Heart left ventricle (tissue), 16 donors: ENCODE measurements around the gene SPRY2. TPM values are rescaled to one million over a fixed set of nuclear protein-coding genes. Genes with fewer than 3 reads are reported as not detected.

ENCODE experiments used
- ATAC-seq, 4 donors: fragments of 200-7000 bp; cut with Tn5 transposase; one replicate each; pipeline ENCODE4 v1.9.1; 2020 to 2022; ENCODE audit warnings: moderate library complexity in 4 of 4, mild to moderate bottlenecking in 3 of 4, moderate number of reproducible peaks in 1 of 4
- DNase-seq, 5 donors: peaks; one replicate each; pipeline ENCODE4 v3.0.0-alpha.2; 2020
- H3K27ac ChIP-seq, 12 donors: fragments of 200-600 bp; sonication (generic) in 4 of 12; one replicate each; pipeline versions ENCODE4 v1.5.0 to v1.8.0; 2016 to 2022; ENCODE audit warnings: mild to moderate bottlenecking in 2 of 12
- H3K27me3 ChIP-seq, 9 donors: fragments of 200-600 bp; sonication (generic) in 2 of 9; one replicate each; pipeline versions ENCODE4 v1.5.1 to v1.8.0; 2016 to 2022; ENCODE audit warnings: mild to moderate bottlenecking in 3 of 9
- H3K36me3 ChIP-seq, 9 donors: fragments of 200-600 bp; sonication (generic) in 2 of 9; one replicate each; pipeline versions ENCODE4 v1.5.0 to v1.8.0; 2018 to 2022; ENCODE audit warnings: mild to moderate bottlenecking in 2 of 9
- H3K4me1 ChIP-seq, 12 donors: fragments of 200-600 bp; sonication (generic) in 4 of 12; one replicate each; pipeline versions ENCODE4 v1.5.0 to v1.8.0; 2016 to 2022; ENCODE audit warnings: mild to moderate bottlenecking in 3 of 12
- H3K4me3 ChIP-seq, 12 donors: fragments of 200-600 bp; sonication (generic) in 4 of 12; one replicate each; pipeline versions ENCODE4 v1.5.0 to v1.8.0; 2017 to 2022; ENCODE audit warnings: mild to moderate bottlenecking in 9 of 12, moderate library complexity in 4 of 12
- H3K9me3 ChIP-seq, 12 donors: fragments of 200-600 bp; sonication (generic) in 4 of 12; one replicate each; pipeline versions ENCODE4 v1.5.0 to v1.8.0; 2016 to 2022; ENCODE audit warnings: mild to moderate bottlenecking in 1 of 12
- POLR2A ChIP-seq, 2 donors: fragments of 450-650 bp; IDR thresholded peaks; one replicate each; pipeline ENCODE4 v1.6.1; 2017; ENCODE audit warnings: antibody characterized with exemption in 2 of 2, mild to moderate bottlenecking in 2 of 2, moderate library complexity in 2 of 2
- WGBS, 4 donors: extraction: QIAGEN DNeasy Blood & Tissue Kit in 2 of 4; methylation state at CpG; one replicate each; pipeline versions ENCODE4 v1.1.5 to v1.1.7; 2013 to 2018; 5-methylcytosine and 5-hydroxymethylcytosine counted together
- intact Hi-C, 10 donors: fragments of 100-400 bp; cut with DNase I; formaldehyde crosslinking; loops; one replicate each; pipeline versions ENCODE4 v1.11.1 to v1.14.2; 2022
- polyA plus RNA-seq, 2 donors: library from polyadenylated mRNA; stranded (reverse); fragments of 200-250 nt; gene quantifications; one replicate each; pipeline ENCODE4 v1.2.3, GENCODE V29; 2013
- total RNA-seq, 9 donors: library from RNA; depleted of rRNA in 2 of 9; stranded (reverse); fragments of >200 nt in 2 of 9; fragmentation: NEBNext Ultra II Directional in 3 of 9; extraction: Animal tissue kit (Norgen Biotek cat#: 25700) in 3 of 9; gene quantifications; one replicate each; pipeline versions ENCODE4 v1.1.0 to v1.2.4, GENCODE V29; 2016 to 2023
- TF ChIP-seq, protein P1 (sequence below), 12 donors: fragments of 200-600 bp; sonication (generic) in 4 of 12; IDR thresholded peaks; one replicate each; pipeline versions ENCODE4 v1.5.0 to v1.8.0; 2018 to 2022; ENCODE audit warnings: antibody characterized with exemption in 12 of 12, mild to moderate bottlenecking in 5 of 12
- donor health status: ischemic (EF 13 %, LVEDD 7.1; RV severe dilation, severe dysfunction).
- donor health status: healthy with polysubstance abuse.
- donor health status: DM: no; HTN: yes; CAD: no.
- donor health status: DM: no; HTN: no; CAD: no.
- donor health status: ischemic (EF 25% LVEDD 6.9; RV normal size, moderate dysfunction).
- donor health status: ischemic (EF 25% LVEDD 5.7; RV mildly dilated, moderate dysfunction).
- donor health status: healthy.
- donor health status: DM: yes; HTN: yes; CAD: no.
- donor health status: ischemic (EF 35%, LVEDD 5.7; RV mildly dilated, moderate dysfunction).
- donor health status: nonischemic (EF 11% LVEDD 7.7; RV severe dilation, severe dysfunction).
- donor health status: DM: yes; HTN: yes; CAD: no.
- donor health status: PGD.
- donor health status: ischemic (EF 29% LVEDD 5.4; RV normal size, mild dysfunction).
- donor health status: nonischemic (EF 23%, LVEDD 6.1; RV moderate dilation, normal function).

The SPRY2 gene
- total and polyA plus RNA-seq, 11 donors: 18.0 to 48.6 (median 31.7) TPM

DNA sequence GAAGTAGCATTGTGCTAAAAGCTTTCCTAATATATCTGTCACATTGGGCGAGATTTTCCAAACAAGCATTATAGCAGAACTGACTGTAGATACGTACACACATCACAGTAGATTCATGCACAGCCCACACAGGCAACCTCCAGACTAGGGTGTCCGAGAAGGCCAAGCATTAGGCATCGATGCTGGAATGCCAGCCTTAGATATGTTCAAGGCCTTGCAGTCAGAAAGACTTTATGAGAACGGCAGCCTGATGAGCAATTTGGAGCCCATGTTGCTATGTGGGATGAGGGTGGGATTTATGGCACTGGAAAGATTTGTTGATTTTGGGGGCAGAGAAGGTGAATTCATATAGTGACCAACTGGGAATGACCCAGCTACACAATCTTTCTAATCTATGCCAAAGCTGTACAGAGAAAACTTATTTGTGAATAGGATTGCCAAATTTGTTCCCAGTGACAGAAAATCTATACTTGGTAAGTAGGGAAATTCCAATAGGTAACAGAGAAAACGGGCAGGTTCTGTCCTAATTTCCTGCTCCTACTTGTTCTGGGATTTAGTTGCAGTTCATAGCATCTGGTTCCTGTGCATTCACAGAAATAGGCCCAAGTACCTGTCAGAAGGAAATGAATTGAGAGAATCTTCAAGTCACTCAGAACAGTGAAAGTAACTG is 31.0 kb upstream of the SPRY2 start:
- H3K36me3 ChIP-seq: no peaks in the 10 kb centered on the region
- DNase-seq (no peak), ATAC-seq (no peak)
- H3K27me3 ChIP-seq: no peaks in the 10 kb centered on the region
- H3K27ac ChIP-seq: no peak overlapping the region
- TF ChIP-seq, protein P1, sequence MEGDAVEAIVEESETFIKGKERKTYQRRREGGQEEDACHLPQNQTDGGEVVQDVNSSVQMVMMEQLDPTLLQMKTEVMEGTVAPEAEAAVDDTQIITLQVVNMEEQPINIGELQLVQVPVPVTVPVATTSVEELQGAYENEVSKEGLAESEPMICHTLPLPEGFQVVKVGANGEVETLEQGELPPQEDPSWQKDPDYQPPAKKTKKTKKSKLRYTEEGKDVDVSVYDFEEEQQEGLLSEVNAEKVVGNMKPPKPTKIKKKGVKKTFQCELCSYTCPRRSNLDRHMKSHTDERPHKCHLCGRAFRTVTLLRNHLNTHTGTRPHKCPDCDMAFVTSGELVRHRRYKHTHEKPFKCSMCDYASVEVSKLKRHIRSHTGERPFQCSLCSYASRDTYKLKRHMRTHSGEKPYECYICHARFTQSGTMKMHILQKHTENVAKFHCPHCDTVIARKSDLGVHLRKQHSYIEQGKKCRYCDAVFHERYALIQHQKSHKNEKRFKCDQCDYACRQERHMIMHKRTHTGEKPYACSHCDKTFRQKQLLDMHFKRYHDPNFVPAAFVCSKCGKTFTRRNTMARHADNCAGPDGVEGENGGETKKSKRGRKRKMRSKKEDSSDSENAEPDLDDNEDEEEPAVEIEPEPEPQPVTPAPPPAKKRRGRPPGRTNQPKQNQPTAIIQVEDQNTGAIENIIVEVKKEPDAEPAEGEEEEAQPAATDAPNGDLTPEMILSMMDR (IDR thresholded peaks at IDR 0.05): no peak
- TF ChIP-seq POLR2A (IDR thresholded peaks at IDR 0.05): no peak
- intact Hi-C loops: no loop called here
- 88 to 92% (median 91%) methylated on average over 6 of the region's 6 CpGs for WGBS, 4 donors
- peaks cover 0 to 6% (median 0%) of the 10 kb centered on the region in 12 donors for H3K4me1 ChIP-seq
- H3K4me3 ChIP-seq: no peak overlapping the region
- no peaks in the 10 kb centered on the region for H3K9me3 ChIP-seq

DNA sequence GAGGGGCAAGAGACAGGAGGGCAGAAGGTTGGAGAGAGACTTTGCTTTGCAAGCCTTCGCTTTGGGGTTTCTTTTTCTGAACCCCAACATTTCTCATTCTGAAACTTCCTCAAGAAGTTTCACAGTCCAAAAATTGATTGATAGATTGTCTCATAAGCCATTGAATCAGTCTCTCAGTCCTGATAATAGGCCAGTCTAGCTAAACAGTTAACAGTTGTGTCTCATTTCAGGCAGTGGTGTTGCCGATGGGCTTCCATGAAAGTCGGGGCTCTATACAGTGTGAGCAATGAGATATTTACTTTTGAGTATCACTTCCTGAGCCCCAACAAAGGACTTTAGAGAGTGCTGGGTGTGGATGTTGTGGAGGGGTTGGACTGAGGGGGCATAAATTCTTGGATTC is 26.5 kb upstream of the SPRY2 start:
- Histone ChIP-seq H3K27ac (no peak overlapping the region), H3K27me3 (no peaks in the 10 kb centered on the region), H3K4me3 (no peak overlapping the region), H3K36me3 (no peaks in the 10 kb centered on the region), H3K9me3 (no peaks in the 10 kb centered on the region), H3K4me1 (peaks cover 0 to 5% (median 0%) of the 10 kb centered on the region in 12 donors)
- ATAC-seq (no peak), DNase-seq (no peak)
- 94 to 100% (median 96%) methylated on average over 3 of the region's 3 CpGs for WGBS, 4 donors
- TF ChIP-seq, protein P1 (IDR thresholded peaks at IDR 0.05): no peak
- TF ChIP-seq POLR2A (IDR thresholded peaks at IDR 0.05): no peak
- intact Hi-C loops: loop anchor here in 6 of 10 donors (10.0 kb wide), 8 partner anchors 107 to 813 kb away; no protein-coding TSS in a partner anchor

DNA sequence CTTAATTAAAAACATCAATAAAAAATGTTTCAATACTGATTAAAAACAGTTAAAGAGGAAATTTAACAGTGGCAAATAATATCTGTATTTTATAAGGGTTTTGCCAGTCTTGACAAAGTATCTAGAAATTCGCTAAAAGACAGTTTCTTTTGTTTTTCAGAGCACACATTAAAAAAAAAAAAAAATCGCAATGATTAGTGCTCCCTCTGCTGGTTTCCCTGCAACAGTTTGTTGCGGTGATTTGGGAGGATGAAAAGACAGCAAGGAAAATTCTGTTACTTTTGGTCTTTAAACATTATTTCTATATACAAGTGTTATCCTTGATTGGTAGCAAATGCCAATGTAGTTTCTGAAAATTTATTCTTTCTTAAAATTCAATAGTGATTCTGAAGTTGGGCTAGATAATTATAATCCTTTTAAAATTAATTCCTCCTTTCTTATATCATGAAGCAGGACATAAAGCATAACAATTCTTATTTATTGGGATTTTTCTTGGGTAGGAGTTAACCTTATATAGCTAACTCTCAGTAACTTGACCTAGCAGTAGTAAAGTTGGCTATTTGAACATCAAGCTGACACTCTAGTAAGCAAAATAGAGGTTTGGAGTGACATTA is 23.1 kb upstream of the SPRY2 start:
- 0 to 4% (median 3%) methylated on average over 3 of the region's 3 CpGs for WGBS, 4 donors
- TF ChIP-seq POLR2A (IDR thresholded peaks at IDR 0.05): no peak
- TF ChIP-seq, protein P1 (IDR thresholded peaks at IDR 0.05): peak; percentile 69 to 93 (median 84)
- H3K9me3 ChIP-seq: no peaks in the 10 kb centered on the region
- intact Hi-C loops: loop anchor here in 8 of 10 donors (5.0 to 10.0 kb wide), 11 partner anchors 111 to 809 kb away; no protein-coding TSS in a partner anchor
- H3K4me1 ChIP-seq: peaks cover 0 to 22% (median 8%) of the 10 kb centered on the region in 12 donors
- H3K27ac ChIP-seq: peak overlapping the region in 3 of 12 donors; percentile 9 to 30 (median 16)
- H3K4me3 ChIP-seq: peak overlapping the region in 8 of 12 donors; percentile 6 to 40 (median 29)
- ATAC-seq (no peak), DNase-seq (no peak)
- H3K36me3 ChIP-seq: no peaks in the 10 kb centered on the region
- no peaks in the 10 kb centered on the region for H3K27me3 ChIP-seq

DNA sequence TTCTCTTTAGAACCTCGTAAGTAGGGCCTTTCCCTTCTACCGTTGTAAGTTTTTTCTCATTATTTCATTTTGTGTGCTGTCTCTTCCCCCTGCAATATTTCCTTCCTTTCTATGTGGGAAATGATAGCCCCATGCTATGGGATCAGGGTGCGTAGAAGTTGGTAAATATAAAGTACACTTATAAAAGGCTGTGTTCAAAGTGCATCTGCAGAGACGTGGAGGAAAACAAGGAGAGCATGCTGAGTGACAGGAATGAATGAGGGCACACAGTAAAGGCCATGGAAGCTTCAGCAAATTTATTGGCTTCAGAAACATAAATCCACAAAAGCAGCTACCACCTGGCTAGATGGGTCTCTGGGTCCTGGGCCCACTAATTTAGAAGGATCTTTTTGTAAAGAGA is 21.6 kb upstream of the SPRY2 start:
- H3K4me1 ChIP-seq: peaks cover 0 to 23% (median 8%) of the 10 kb centered on the region in 12 donors
- TF ChIP-seq, protein P1 (IDR thresholded peaks at IDR 0.05): no peak
- TF ChIP-seq POLR2A (IDR thresholded peaks at IDR 0.05): no peak

More for the DNA sequence above, 21.6 kb upstream of the SPRY2 start:
- Histone ChIP-seq H3K36me3 (no peaks in the 10 kb centered on the region), H3K27ac (peak overlapping the region in 7 of 12 donors; percentile 20 to 68 (median 44)), H3K4me3 (no peak overlapping the region), H3K27me3 (no peaks in the 10 kb centered on the region), H3K9me3 (no peaks in the 10 kb centered on the region)
- DNase-seq: no peak
- 87 to 92% (median 91%) methylated on average over 4 of the region's 4 CpGs for WGBS, 4 donors
- intact Hi-C loops: loop anchor here in 8 of 10 donors (5.0 to 10.0 kb wide), 11 partner anchors 112 to 808 kb away; no protein-coding TSS in a partner anchor
- no peak for ATAC-seq
